GM12878 (cell line): Measurements from ENCODE around the gene ASIC1. TPM values are rescaled to one million over a fixed set of nuclear protein-coding genes. Genes with fewer than 3 reads are reported as not detected.

Experiments used
- EP300 ChIP-seq, 2 experiments: fragments of 150-350 bp in 1 of 2; IDR thresholded peaks; 2 replicates each; pipeline ENCODE4 v1.6.1; 2011 to 2012; ENCODE audit warnings: low read depth in 2 of 2, low read length in 2 of 2, borderline replicate concordance in 1 of 2, improper control_type of control experiment in 1 of 2, inconsistent platforms in 1 of 2; ENCODE audit not compliant: control insufficient read depth in 1 of 2
- FOS ChIP-seq: IDR thresholded peaks from 3 replicates; pipeline ENCODE4 v1.6.1; 2011; ENCODE audit warnings: borderline replicate concordance; ENCODE audit not compliant: insufficient read length; ENCODE audit errors: extremely low read depth
- IKZF1 ChIP-seq: fragments of 450-650 bp; conservative IDR thresholded peaks from 2 replicates; pipeline ENCODE4 v1.6.1; 2017; ENCODE audit warnings: antibody characterized with exemption, mild to moderate bottlenecking
- MLLT1 ChIP-seq: fragments of 450-650 bp; IDR thresholded peaks from 2 replicates; pipeline ENCODE4 v1.6.1; 2016; ENCODE audit warnings: mild to moderate bottlenecking
- NR2F1 ChIP-seq: fragments of 450-650 bp; conservative IDR thresholded peaks from 2 replicates; pipeline ENCODE4 v1.6.1; 2017; ENCODE audit warnings: mild to moderate bottlenecking
- POLR2AphosphoS5 ChIP-seq: IDR thresholded peaks from 2 replicates; pipeline ENCODE4 v1.6.1; 2011; ENCODE audit warnings: mild to moderate bottlenecking, low read length, inconsistent platforms
- SMAD1 ChIP-seq: fragments of 450-650 bp; IDR thresholded peaks from 2 replicates; pipeline ENCODE4 v1.6.1; 2018; ENCODE audit warnings: mild to moderate bottlenecking, low read depth; ENCODE audit not compliant: partially characterized antibody
- SREBF2 ChIP-seq: IDR thresholded peaks from 2 replicates; pipeline ENCODE4 v1.6.1; 2012; ENCODE audit warnings: mild to moderate bottlenecking, low read length
- polyA plus RNA-seq, 11 experiments: library from polyadenylated mRNA; depleted of rRNA in 4 of 11; unstranded in 6 of 11; stranded (reverse) in 5 of 11; fragments of >200 nt; fragmentation: Nextera tagmentation in 4 of 11; fragmentation: Illumina TruSeq in 1 of 11; extraction: Ambion mirVana in 4 of 11; extraction: Trizol in 1 of 11; gene quantifications; 1 replicate in 1 of 11; 2 replicates in 10 of 11; pipeline versions ENCODE4 v1.2.1 to v1.2.3, GENCODE V29; 2011 to 2016; ENCODE audit warnings: inconsistent platforms in 2 of 11, missing spikeins in 2 of 11, low read depth in 1 of 11
- total RNA-seq, 4 experiments: library from RNA; depleted of rRNA in 3 of 4; stranded (reverse); fragments of >200 nt in 3 of 4; fragmentation: Illumina TruSeq in 1 of 4; extraction: Trizol in 1 of 4; gene quantifications; 2 replicates each; pipeline versions ENCODE4 v1.2.1 to v1.2.3, GENCODE V29; 2013 to 2021
- TF ChIP-seq, protein P1 (sequence below): fragments of 450-650 bp; IDR thresholded peaks from 2 replicates; pipeline ENCODE4 v1.6.1; 2017; ENCODE audit warnings: borderline replicate concordance

The ASIC1 gene
- total and polyA plus RNA-seq, 10 of the 15 experiments (the other 5 are each of a cell fraction or from before 2014, with no cell fraction given): 0.02 to 0.28 (median 0.21) TPM; not detected in 4

GRCh38 chr12:50016501-50017475 lies 40.6 kb upstream of the ASIC1 start (continued):
- TF ChIP-seq MLLT1: no peak
- TF ChIP-seq, protein P1, sequence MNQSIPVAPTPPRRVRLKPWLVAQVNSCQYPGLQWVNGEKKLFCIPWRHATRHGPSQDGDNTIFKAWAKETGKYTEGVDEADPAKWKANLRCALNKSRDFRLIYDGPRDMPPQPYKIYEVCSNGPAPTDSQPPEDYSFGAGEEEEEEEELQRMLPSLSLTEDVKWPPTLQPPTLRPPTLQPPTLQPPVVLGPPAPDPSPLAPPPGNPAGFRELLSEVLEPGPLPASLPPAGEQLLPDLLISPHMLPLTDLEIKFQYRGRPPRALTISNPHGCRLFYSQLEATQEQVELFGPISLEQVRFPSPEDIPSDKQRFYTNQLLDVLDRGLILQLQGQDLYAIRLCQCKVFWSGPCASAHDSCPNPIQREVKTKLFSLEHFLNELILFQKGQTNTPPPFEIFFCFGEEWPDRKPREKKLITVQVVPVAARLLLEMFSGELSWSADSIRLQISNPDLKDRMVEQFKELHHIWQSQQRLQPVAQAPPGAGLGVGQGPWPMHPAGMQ: no peak
- no peak for TF ChIP-seq FOS
- no peak for TF ChIP-seq SMAD1
- no peak for TF ChIP-seq NR2F1
- TF ChIP-seq POLR2AphosphoS5: no peak
- TF ChIP-seq IKZF1: no peak
- no peak for TF ChIP-seq SREBF2
- TF ChIP-seq EP300 (IDR thresholded peaks at IDR 0.05; ENCODE audit: borderline replicate concordance in 1 of 2, control insufficient read depth in 1 of 2, low read depth in 2 of 2, low read length in 2 of 2): no peak
